Mononuclear cell (primary cell): ENCODE results near the gene AR. TPM values are rescaled to one million over a fixed set of nuclear protein-coding genes. Genes with fewer than 3 reads are reported as not detected.
"Not testable (repeated sequence)": the region's sequence is repeated elsewhere in the genome, so short reads cannot be mapped to it uniquely, and the experiment has no call there.

Experiments
- H3K27me3 ChIP-seq: 2 replicates; pipeline ENCODE4 v1.6.0; 2011; ENCODE audit warnings: low read length, control low read depth; ENCODE audit not compliant: insufficient read depth
- H3K4me1 ChIP-seq: 2 replicates; pipeline ENCODE4 v1.5.1; 2011; ENCODE audit warnings: mild to moderate bottlenecking, low read length, control low read depth; ENCODE audit not compliant: insufficient read depth
- H3K4me3 ChIP-seq: 2 replicates; pipeline ENCODE4 v1.5.1; 2011; ENCODE audit warnings: mild to moderate bottlenecking, low read length, moderate library complexity
- H3K9me3 ChIP-seq: 2 replicates; pipeline ENCODE4 v1.5.1; 2011; ENCODE audit warnings: low read depth, mild to moderate bottlenecking, control low read depth, low read length
- total RNA-seq: library from RNA; depleted of rRNA; stranded (reverse); fragments of >200 nt; gene quantifications from one replicate; pipeline ENCODE4 v1.2.3, GENCODE V29; 2012

AR gene
- total RNA-seq, 1 donor: 0.10 TPM

DNA sequence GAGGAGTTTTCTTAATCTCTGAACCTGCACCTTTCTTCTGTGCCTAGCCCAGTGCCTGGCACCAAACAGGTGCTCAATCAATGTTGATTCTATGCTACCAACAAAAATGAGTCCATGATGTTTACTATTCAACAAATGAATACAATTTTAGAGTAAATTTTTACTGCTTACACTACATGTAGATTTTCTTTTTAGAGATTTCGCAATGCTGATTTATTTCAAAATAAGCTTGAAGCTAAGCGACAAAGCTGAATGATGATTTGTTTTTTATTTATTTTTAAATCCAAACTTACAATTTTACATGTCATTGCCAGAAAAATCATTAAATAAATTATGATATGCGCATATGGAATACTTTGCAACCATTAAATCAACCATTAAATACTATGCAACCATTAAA, 55.7 kb downstream of the AR start:
- Histone ChIP-seq H3K4me1 (no peaks in the 10 kb centered on the region), H3K4me3 (no peak overlapping the region), H3K9me3 (no peaks in the 10 kb centered on the region), H3K27me3 (no peaks in the 10 kb centered on the region)

DNA sequence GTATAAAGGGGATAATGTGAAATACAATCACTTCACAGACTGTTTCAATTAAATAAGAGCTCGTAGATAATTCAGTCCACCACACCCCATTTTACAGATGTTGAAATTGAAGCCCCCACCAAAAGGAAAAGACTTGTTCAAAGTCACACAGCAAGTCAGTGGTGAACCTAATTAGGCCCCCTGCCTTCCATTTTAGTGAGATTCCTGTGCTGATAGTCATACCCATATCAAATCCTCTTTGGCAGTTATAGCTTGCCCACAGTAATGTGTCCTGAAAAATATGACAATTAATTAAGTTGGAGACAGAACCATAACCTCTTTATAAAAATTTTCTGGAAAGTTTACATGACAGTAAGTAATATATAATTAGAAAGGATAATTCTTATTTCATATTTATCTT, 58.0 kb downstream of the AR start:
- Histone ChIP-seq H3K4me1 (no peaks in the 10 kb centered on the region), H3K9me3 (no peaks in the 10 kb centered on the region), H3K27me3 (no peaks in the 10 kb centered on the region), H3K4me3 (no peak overlapping the region)

DNA sequence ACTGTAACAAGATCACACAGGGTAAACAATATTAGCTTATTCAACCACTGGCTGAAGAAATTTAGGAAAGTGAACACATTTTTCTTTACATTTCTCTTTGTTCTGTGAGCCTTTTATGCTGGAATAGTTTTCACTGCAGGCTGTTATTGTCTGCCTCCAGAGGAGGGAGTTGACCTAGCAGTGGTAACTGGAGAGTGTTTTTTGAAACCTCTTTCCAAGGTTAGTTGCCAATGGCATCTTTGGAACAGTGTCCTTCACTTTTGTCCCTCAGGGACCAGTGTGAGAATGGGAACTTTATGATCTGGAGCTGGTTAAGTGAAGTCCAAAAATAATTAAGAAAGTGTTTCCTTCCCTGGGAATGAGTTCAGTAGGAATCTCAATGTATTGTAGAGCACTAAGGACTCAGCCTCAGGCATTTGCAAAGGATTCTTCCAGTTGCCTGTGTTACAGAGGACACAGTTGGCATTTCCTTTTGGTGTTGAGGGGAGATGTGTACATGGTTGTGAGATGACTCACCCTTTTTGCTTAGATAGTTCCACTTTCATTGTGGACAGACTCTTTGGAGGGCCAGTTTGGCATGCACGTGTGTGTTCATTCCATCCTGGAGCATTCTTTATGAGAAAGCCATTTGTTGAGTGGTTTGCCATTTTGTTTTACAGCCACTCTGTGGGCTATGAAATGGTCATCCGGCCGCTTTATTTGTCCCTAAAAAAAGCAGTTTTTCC, 61.3 kb downstream of the AR start:
- H3K9me3 ChIP-seq: no peaks in the 10 kb centered on the region
- H3K4me1 ChIP-seq: no peaks in the 10 kb centered on the region

DNA sequence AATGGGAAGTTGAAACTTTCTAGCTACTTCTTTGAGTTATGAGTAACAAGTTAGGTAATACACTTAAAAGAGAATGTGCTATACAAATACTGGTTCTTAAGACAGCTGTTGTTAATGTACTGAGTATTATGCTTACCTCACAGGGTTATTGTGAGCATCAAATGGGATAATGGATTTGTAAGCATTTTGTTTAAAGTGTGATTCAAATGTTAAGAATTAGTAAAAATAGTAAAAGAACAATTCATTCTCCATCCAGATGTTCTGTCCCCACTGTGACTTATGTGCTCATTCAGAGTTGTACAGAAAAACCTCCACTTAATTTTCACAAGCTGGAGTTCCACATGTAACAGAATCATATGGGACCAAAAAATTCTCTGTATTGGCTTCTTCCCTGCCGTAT, 63.6 kb downstream of the AR start:
- Histone ChIP-seq H3K27me3 (no peaks in the 10 kb centered on the region), H3K9me3 (no peaks in the 10 kb centered on the region), H3K4me1 (no peaks in the 10 kb centered on the region), H3K4me3 (no peak overlapping the region)

More for the DNA sequence above, 61.3 kb downstream of the AR start:
- no peak overlapping the region for H3K4me3 ChIP-seq
- no peaks in the 10 kb centered on the region for H3K27me3 ChIP-seq

DNA sequence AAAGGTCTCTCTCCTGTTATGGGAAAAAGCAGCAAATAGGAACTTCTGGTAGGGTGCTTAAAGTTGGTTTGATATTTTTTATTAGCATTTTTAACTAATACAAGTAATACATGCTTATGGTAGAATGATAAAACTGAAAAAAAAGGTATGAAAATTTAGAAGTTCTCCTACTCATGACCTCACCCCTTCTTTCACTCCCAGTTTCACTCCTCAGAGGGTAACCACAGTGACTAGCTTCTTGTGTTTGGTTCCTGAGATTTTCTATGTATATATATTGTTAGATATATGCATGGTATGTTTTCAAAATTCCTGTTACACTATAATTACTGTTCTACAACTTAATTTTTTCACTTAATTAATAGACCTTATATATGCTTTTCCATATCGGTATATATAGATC, 66.5 kb downstream of the AR start:
- H3K4me1 ChIP-seq: no peaks in the 10 kb centered on the region
- no peaks in the 10 kb centered on the region for H3K27me3 ChIP-seq
- no peaks in the 10 kb centered on the region for H3K9me3 ChIP-seq
- H3K4me3 ChIP-seq: no peak overlapping the region

DNA sequence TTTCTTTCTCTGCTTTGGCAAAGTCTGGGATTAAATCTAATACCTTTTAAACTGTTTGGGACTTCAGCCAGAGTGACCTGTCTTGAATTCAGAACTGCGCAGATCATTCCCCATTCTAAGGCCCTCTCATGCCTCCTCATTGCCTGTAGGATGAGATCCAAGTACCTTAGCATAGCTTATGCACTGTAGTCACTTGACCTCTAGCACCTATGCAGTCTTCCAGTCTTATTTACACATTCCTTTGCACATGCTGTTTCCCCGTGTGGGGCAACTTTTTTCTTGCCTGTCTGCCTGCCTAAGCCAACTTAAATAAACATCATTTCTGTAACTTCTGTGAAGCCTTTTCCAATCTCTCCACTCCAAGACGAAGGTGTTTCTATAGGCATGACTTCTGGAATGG, 68.4 kb downstream of the AR start:
- Histone ChIP-seq H3K27me3 (no peaks in the 10 kb centered on the region), H3K4me1 (no peaks in the 10 kb centered on the region), H3K4me3 (no peak overlapping the region), H3K9me3 (no peaks in the 10 kb centered on the region)

DNA sequence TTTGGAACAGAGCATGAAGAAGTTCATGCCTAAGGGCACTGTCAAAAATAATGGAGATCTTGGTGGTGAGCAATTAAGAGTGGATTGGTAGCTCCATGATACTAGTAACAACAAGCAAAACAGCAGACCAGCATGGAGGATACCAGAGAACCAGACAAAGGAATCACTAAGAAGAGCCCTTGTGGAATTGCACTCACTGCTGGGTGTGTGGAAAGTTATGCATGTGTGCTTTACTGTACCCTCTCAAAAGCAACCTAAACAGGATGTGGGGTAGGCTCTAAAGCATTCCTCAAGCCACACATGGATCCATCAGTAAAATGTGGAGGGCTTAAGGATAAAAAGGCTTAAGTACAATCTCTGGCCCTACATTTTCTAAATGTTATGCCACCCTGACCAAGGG, 69.5 kb downstream of the AR start:
- no peaks in the 10 kb centered on the region for H3K9me3 ChIP-seq
- H3K4me1 ChIP-seq: no peaks in the 10 kb centered on the region
- H3K4me3 ChIP-seq: no peak overlapping the region
- H3K27me3 ChIP-seq: no peaks in the 10 kb centered on the region

DNA sequence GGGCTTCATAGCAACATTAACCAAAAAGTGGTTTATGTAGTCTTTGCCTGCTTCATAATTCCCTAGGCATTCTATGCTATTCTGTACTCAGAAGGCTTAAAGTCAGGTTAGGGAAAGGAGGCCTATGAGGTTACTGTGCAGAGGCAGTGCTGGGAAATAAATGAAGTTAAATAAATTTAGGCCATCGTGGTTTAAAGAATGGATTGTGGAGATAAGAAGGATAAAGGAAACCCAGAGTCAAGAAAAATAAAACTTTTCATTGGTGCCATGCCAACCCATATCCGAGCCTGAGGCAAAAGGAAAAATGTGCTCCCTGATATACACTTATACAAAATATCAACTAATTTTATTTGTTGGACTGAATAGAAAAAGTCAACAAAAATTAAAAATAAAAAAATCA, 70.2 kb downstream of the AR start:
- H3K4me3 ChIP-seq: no peak overlapping the region
- no peaks in the 10 kb centered on the region for H3K9me3 ChIP-seq
- H3K4me1 ChIP-seq: no peaks in the 10 kb centered on the region
- no peaks in the 10 kb centered on the region for H3K27me3 ChIP-seq

DNA sequence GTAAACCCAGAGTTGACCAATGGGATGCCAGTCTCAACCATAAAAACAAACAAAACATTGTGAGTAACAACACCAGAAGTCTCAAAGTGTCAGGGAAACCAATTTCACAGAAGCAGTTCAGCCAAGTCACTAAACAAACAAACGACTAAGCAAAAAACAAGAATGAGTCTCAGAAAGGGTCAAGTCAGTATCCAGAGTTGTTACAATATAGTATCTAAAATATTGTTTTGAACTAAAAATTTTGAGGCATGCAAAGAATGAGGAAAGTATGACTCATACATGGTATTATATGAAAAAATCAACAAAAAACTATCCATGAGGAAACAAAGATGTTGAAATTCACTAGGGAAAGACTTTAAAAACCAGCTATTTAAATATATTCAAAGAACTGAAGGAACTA, 70.6 kb downstream of the AR start:
- Histone ChIP-seq H3K4me1 (no peaks in the 10 kb centered on the region), H3K4me3 (no peak overlapping the region)

DNA sequence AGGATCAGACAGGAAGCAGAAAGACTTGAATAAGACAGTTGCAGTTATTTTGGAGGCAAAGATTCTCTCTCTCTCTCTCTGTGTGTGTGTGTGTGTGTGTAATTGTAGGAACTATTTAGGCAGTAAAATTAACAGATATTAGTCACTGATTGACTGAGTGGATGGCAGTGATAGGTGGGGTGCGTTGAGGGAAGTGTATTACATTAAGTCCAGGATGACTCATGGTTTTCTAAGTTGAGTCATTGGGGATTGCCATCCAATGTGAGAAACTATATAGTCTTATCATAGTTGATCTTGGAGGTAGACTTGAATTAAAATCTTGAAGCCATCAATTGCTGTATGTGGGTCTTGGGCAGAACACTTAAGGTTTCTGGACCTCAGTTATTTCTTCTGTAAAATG, 75.4 kb downstream of the AR start:
- Histone ChIP-seq H3K4me3 (no peak overlapping the region), H3K27me3 (no peaks in the 10 kb centered on the region), H3K9me3 (no peaks in the 10 kb centered on the region), H3K4me1 (no peaks in the 10 kb centered on the region)

More for the DNA sequence above, 70.6 kb downstream of the AR start:
- Histone ChIP-seq H3K9me3 (no peaks in the 10 kb centered on the region), H3K27me3 (no peaks in the 10 kb centered on the region)

DNA sequence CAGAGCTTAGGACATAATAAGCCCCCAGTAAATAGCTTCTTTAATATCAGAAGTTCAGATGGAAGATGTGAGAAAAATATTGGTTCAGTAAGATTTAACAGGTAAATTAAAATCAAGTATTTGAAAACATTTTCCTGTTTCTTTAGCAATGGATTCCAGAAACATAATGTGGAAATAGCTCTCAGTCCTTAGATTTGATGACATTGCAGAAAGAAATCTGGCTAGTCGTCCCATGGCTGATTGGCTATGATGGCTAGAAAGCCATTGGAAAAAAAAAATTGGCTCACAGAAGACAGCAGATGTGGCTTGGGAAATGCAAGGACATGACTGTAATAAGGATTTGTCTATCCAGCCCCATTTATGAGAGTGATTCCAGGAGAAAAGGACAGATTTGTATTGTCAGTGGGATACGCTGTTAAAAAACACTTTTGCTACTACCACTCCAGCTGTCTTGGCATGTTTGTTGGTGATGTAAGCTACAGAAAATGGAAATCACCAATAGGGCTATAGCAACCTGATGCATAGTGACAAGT, 78.3 kb downstream of the AR start:
- Histone ChIP-seq H3K4me3 (no peak overlapping the region), H3K9me3 (no peaks in the 10 kb centered on the region), H3K27me3 (no peaks in the 10 kb centered on the region), H3K4me1 (no peaks in the 10 kb centered on the region)

DNA sequence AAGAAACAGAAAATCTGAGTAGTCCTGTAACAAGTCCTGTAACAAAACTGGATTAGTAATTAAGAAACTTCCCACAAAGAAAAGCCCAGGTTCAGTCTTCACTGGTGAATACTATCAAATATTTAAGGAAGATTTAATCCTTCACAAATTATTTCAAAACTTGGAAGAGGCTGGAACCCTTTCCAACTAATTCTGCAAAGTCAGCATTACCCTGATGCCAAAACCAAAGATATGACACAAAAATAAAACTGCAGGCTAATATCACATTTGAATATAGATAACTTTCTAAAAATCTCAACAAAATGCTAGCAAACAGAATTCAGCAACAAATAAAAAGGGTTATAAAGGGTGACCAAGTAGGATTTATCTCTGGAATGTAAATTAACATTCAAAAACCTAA, 80.5 kb downstream of the AR start:
- H3K27me3 ChIP-seq: no peaks in the 10 kb centered on the region
- H3K4me1 ChIP-seq: no peaks in the 10 kb centered on the region
- no peak overlapping the region for H3K4me3 ChIP-seq
- no peaks in the 10 kb centered on the region for H3K9me3 ChIP-seq

DNA sequence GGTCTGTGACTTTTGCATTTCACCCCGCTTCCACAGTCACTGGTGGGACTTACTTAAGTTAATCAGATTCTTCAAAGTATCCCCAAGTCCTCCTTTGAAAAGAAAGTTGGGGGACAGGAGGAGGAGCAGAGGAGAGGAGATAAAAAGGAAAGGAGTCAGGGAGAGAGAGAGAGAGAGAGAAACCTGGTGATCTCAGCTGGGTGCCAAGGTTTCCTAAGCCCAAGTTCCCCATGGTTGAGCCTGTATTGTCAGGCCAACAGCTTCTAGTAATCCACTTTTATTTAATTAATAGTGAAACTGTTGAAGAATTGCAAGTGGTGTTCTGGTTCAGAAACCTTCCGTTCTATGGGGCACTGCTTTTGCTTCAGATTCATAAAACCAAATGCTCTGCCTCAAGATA, 91.6 kb downstream of the AR start:
- H3K4me3 ChIP-seq: no peak overlapping the region
- no peaks in the 10 kb centered on the region for H3K27me3 ChIP-seq
- H3K4me1 ChIP-seq: no peaks in the 10 kb centered on the region
- no peaks in the 10 kb centered on the region for H3K9me3 ChIP-seq

DNA sequence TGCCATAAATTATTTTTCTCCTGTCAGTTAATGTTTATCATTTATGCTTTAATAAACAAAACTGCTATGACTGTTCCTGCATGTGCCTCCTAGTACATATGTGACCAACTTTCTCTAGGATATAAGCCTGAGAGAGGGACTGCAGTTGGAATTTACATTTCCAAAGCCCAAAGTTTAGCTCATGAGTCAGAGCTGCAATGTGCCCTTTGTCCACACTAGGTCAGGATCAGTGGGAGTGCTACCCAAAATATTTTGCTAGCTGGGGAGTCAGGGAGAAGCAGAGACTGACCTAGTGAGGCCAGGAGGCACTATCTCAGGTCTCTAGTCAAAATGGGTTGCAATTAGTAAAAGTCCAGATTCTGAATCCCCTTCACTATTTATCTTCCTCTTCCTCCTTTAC, 92.7 kb downstream of the AR start:
- no peaks in the 10 kb centered on the region for H3K9me3 ChIP-seq
- no peaks in the 10 kb centered on the region for H3K4me1 ChIP-seq
- no peak overlapping the region for H3K4me3 ChIP-seq
- no peaks in the 10 kb centered on the region for H3K27me3 ChIP-seq

DNA sequence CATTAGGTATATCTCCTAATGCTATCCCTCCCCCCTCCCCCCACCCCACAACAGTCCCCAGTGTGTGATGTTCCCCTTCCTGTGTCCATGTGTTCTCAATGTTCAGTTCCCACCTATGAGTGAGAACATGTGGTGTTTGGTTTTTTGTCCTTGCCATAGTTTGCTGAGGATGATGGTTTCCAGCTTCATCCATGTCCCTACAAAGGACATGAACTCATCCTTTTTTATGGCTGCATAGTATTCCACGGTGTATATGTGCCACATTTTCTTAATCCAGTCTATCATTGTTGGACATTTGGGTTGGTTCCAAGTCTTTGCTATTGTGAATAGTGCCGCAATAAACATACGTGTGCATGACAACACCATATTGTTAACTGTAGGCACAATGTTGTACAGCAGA, 93.5 kb downstream of the AR start:
- H3K27me3 ChIP-seq, H3K4me1 ChIP-seq, H3K9me3 ChIP-seq, H3K4me3 ChIP-seq: not testable (repeated sequence)

DNA sequence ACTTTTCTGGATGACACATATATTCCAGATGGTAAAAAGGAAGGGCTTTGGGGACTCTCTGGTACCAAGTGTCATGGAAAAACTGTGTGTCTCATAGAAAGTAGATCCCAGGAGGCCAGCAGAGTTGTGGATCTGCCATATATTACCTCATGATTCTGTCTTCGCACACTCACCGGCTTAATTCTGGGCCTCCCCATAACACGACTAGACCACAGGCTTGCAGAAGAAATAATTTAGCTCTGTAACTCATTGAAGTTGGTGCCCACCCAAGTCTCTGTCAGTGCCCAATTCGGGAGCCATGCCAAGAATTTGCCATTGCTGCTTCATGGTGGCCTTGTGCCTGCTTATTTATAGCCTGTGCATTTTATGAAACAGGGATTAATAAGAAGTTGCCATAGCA, 104.5 kb downstream of the AR start:
- Histone ChIP-seq H3K4me1 (no peaks in the 10 kb centered on the region), H3K9me3 (no peaks in the 10 kb centered on the region), H3K27me3 (no peaks in the 10 kb centered on the region), H3K4me3 (no peak overlapping the region)
